Measurements from ENCODE around the gene METAP2. TPM values are rescaled to one million over a fixed set of nuclear protein-coding genes. Genes with fewer than 3 reads are reported as not detected.
A peak's percentile ranks its signal among the peaks of the same experiment; 100 is the strongest.
"Not testable (repeated sequence)": the region's sequence is repeated elsewhere in the genome, so short reads cannot be mapped to it uniquely, and the experiment has no call there.

Gene METAP2
- polyA plus RNA-seq, 3 donors = 17.0 to 26.0 (median 19.9) TPM

DNA sequence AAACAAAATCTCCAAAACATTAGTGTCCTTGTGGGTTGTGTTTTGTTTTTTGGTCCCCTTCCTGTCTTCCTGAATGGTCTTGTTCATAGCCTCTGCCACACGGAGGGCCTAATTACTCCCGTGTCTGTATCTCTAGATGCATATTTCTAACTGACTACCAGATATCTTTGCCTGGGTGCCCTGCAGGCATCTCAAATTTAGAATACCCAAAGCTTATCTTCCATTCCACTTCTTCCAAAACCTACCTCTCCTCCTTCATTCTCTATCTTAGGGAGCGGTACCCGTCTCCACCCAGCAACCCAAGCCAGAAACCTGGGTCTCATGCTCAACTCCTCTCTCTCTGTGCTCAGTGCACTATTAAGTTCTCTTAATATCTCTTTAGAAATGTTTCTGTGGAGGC is 10.9 kb upstream of the METAP2 start:
- intact Hi-C loops (cut with micrococcal nuclease) = no loop called here
- no peaks in the 10 kb centered on the region for H3K27me3 ChIP-seq (ENCODE audit: control insufficient read depth in 2 of 2, insufficient read depth in 2 of 2, low read length in 2 of 2)
- TF ChIP-seq, protein P1, sequence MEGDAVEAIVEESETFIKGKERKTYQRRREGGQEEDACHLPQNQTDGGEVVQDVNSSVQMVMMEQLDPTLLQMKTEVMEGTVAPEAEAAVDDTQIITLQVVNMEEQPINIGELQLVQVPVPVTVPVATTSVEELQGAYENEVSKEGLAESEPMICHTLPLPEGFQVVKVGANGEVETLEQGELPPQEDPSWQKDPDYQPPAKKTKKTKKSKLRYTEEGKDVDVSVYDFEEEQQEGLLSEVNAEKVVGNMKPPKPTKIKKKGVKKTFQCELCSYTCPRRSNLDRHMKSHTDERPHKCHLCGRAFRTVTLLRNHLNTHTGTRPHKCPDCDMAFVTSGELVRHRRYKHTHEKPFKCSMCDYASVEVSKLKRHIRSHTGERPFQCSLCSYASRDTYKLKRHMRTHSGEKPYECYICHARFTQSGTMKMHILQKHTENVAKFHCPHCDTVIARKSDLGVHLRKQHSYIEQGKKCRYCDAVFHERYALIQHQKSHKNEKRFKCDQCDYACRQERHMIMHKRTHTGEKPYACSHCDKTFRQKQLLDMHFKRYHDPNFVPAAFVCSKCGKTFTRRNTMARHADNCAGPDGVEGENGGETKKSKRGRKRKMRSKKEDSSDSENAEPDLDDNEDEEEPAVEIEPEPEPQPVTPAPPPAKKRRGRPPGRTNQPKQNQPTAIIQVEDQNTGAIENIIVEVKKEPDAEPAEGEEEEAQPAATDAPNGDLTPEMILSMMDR (IDR thresholded peaks at IDR 0.05) = no peak
- Mint-ChIP-seq H3K9me3 (peaks cover 3 to 14% (median 10%) of the 10 kb centered on the region in 7 donors), H3K4me1 (no peaks in the 10 kb centered on the region), H3K4me3 (no peak overlapping the region), H3K27me3 (ENCODE audit: low read depth in 3 of 3) (peaks cover 0 to 6% (median 4%) of the 10 kb centered on the region in 3 donors), H3K27ac (peak overlapping the region in 1 of 7 donors; percentile 16), H3K36me3 (no peaks in the 10 kb centered on the region)
- H3K79me2 ChIP-seq (ENCODE audit: insufficient read depth, low read length) = no peaks in the 10 kb centered on the region
- no peak overlapping the region for H3K27ac ChIP-seq (ENCODE audit: low read depth in 1 of 2, low read length in 2 of 2)
- 88% methylated on average over 4 of the region's 4 CpGs for WGBS (ENCODE audit: insufficient coverage)
- H3K4me2 ChIP-seq (replicated peaks; ENCODE audit: extremely low read depth, low read length, poor library complexity, severe bottlenecking) = no peak overlapping the region
- DNase-seq = no peak
- H2AFZ ChIP-seq (ENCODE audit: insufficient read depth, low read depth, low read length, poor library complexity, severe bottlenecking) = no peak overlapping the region
- no peak overlapping the region for H3K4me3 ChIP-seq (replicated peaks in 1 of 3; ENCODE audit: low read depth in 2 of 3, low read length in 3 of 3)
- no peaks in the 10 kb centered on the region for H3K36me3 ChIP-seq (replicated peaks in 1 of 2; ENCODE audit: control insufficient read depth in 1 of 2, insufficient read depth in 2 of 2, low read length in 2 of 2)
- no peaks in the 10 kb centered on the region for H4K20me1 ChIP-seq (ENCODE audit: insufficient read depth, low read length)
- no peaks in the 10 kb centered on the region for H3K4me1 ChIP-seq (ENCODE audit: control insufficient read depth in 1 of 2, insufficient read depth in 2 of 2, low read length in 2 of 2)
- H3K9ac ChIP-seq (ENCODE audit: insufficient read depth, low read length, poor library complexity, severe bottlenecking) = no peak overlapping the region
- H3K9me3 ChIP-seq (replicated peaks in 1 of 2; ENCODE audit: control insufficient read depth in 1 of 2, insufficient read depth in 1 of 2, low read length in 2 of 2) = peaks cover 3 to 4% of the 10 kb centered on the region in 2 donors

DNA sequence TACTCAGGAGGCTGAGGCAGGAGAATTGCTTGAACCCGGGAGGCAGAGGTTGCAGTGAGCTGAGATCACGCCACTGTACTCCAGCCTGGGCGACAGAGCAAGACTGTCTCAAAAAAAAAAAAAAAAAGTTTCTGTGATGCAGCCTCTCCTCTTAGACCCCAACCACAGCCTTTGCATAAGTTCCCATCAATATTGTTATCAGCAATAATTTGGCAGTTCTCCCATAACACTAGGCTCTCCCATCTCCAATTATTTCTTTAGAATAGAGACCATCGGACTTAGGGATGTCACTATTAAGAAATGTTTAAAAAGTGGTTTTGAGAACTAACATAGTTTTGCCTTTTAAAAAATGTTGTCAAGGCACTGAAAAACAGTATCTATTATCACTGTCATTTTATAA is 10.2 kb upstream of the METAP2 start:
- H3K27me3 ChIP-seq (ENCODE audit: control insufficient read depth in 2 of 2, insufficient read depth in 2 of 2, low read length in 2 of 2); H3K36me3 Mint-ChIP-seq; H3K4me3 Mint-ChIP-seq; H3K27ac ChIP-seq (ENCODE audit: low read depth in 1 of 2, low read length in 2 of 2); H3K27me3 Mint-ChIP-seq (ENCODE audit: low read depth in 3 of 3); H3K36me3 ChIP-seq (replicated peaks in 1 of 2; ENCODE audit: control insufficient read depth in 1 of 2, insufficient read depth in 2 of 2, low read length in 2 of 2); DNase-seq; H3K4me2 ChIP-seq (replicated peaks; ENCODE audit: extremely low read depth, low read length, poor library complexity, severe bottlenecking); H3K4me1 ChIP-seq (ENCODE audit: control insufficient read depth in 1 of 2, insufficient read depth in 2 of 2, low read length in 2 of 2); H3K27ac Mint-ChIP-seq; intact Hi-C loops (cut with micrococcal nuclease); H3K9me3 Mint-ChIP-seq; H3K79me2 ChIP-seq (ENCODE audit: insufficient read depth, low read length); H3K9ac ChIP-seq (ENCODE audit: insufficient read depth, low read length, poor library complexity, severe bottlenecking); H4K20me1 ChIP-seq (ENCODE audit: insufficient read depth, low read length); H3K9me3 ChIP-seq (replicated peaks in 1 of 2; ENCODE audit: control insufficient read depth in 1 of 2, insufficient read depth in 1 of 2, low read length in 2 of 2); H3K4me3 ChIP-seq (replicated peaks in 1 of 3; ENCODE audit: low read depth in 2 of 3, low read length in 3 of 3); H3K4me1 Mint-ChIP-seq; H2AFZ ChIP-seq (ENCODE audit: insufficient read depth, low read depth, low read length, poor library complexity, severe bottlenecking): not testable (repeated sequence)
- 60% methylated on average over 2 of the region's 4 CpGs for WGBS (ENCODE audit: insufficient coverage)
